ENCODE results near the gene NFIX. TPM values are rescaled to one million over a fixed set of nuclear protein-coding genes. Genes with fewer than 3 reads are reported as not detected.

Gene NFIX
- total RNA-seq, 1 donor from 2014 or later, result 76.5 TPM

- Histone ChIP-seq H3K4me1 (peaks cover 5 to 29% of the 10 kb centered on the region in 2 donors), H3K36me3 (peaks cover 0 to 6% of the 10 kb centered on the region in 2 donors), H3K9me3 (no peaks in the 10 kb centered on the region), H3K27ac (no peak overlapping the region), H3K27me3 (no peaks in the 10 kb centered on the region), H3K4me3 (peak overlapping the region; percentile 92 to 100)
- DNase-seq (ENCODE audit: low spot score in 2 of 2), result no peak
- no peak for TF ChIP-seq CTCF (IDR thresholded peaks at IDR 0.05)
- intact Hi-C loops (cut with DNase I), result loop anchor here (5.0 kb wide), 1 partner anchor 614 kb away; no protein-coding TSS in a partner anchor
Measured at GRCh38 chr19:13118424-13119193, 123.3 kb downstream of the NFIX start.

GRCh38 chr19:13119627-13120026 lies 124.4 kb downstream of the NFIX start:
- Histone ChIP-seq H3K4me1 (peaks cover 5 to 29% of the 10 kb centered on the region in 2 donors), H3K4me3 (peak overlapping the region in 1 of 2 donors; percentile 92), H3K27ac (peak overlapping the region in 1 of 2 donors; percentile 4), H3K27me3 (no peaks in the 10 kb centered on the region), H3K9me3 (no peaks in the 10 kb centered on the region), H3K36me3 (no peaks in the 10 kb centered on the region)
- no peak for DNase-seq (ENCODE audit: low spot score in 2 of 2)
- intact Hi-C loops (cut with DNase I), result loop anchor here (5.0 kb wide), 1 partner anchor 613 kb away; no protein-coding TSS in a partner anchor
- TF ChIP-seq CTCF (IDR thresholded peaks at IDR 0.05), result no peak

- no peak for DNase-seq (ENCODE audit: low spot score in 2 of 2)
- H3K4me3 ChIP-seq, result peak overlapping the region in 1 of 2 donors; percentile 92
- H3K9me3 ChIP-seq, result no peaks in the 10 kb centered on the region
- intact Hi-C loops (cut with DNase I), result no loop called here
- peak overlapping the region in 1 of 2 donors; percentile 4 for H3K27ac ChIP-seq
- H3K4me1 ChIP-seq, result peaks cover 5 to 29% of the 10 kb centered on the region in 2 donors
- no peaks in the 10 kb centered on the region for H3K36me3 ChIP-seq
- no peaks in the 10 kb centered on the region for H3K27me3 ChIP-seq
- TF ChIP-seq CTCF (IDR thresholded peaks at IDR 0.05), result no peak
Measured at GRCh38 chr19:13120031-13120430, 124.8 kb downstream of the NFIX start.

- H3K27ac ChIP-seq, result no peak overlapping the region
- H3K27me3 ChIP-seq, result no peaks in the 10 kb centered on the region
- no peak for DNase-seq (ENCODE audit: low spot score in 2 of 2)
- H3K9me3 ChIP-seq, result no peaks in the 10 kb centered on the region
- H3K36me3 ChIP-seq, result no peaks in the 10 kb centered on the region
- H3K4me1 ChIP-seq, result peaks cover 5 to 24% of the 10 kb centered on the region in 2 donors
- no peak overlapping the region for H3K4me3 ChIP-seq
- intact Hi-C loops (cut with DNase I), result no loop called here
- TF ChIP-seq CTCF (IDR thresholded peaks at IDR 0.05), result no peak
Measured at GRCh38 chr19:13120817-13121216, 125.5 kb downstream of the NFIX start.

GRCh38 chr19:13121551-13122274 lies 126.4 kb downstream of the NFIX start:
- no peaks in the 10 kb centered on the region for H3K27me3 ChIP-seq
- no peaks in the 10 kb centered on the region for H3K9me3 ChIP-seq
- DNase-seq (ENCODE audit: low spot score in 2 of 2), result no peak
- no peaks in the 10 kb centered on the region for H3K36me3 ChIP-seq
- no peak for TF ChIP-seq CTCF (IDR thresholded peaks at IDR 0.05)
- peaks cover 5 to 19% of the 10 kb centered on the region in 2 donors for H3K4me1 ChIP-seq
- intact Hi-C loops (cut with DNase I), result no loop called here
- H3K27ac ChIP-seq, result no peak overlapping the region
- H3K4me3 ChIP-seq, result no peak overlapping the region
